DMS 273 (cell line): Measurements from ENCODE around the gene DOK7.

Experiments
- DNase-seq: peaks from one replicate; lab custom pipeline; 2025; ENCODE audit not compliant: unreplicated experiment; lab: John Stamatoyannopoulos, UW

Gene DOK7

GRCh38 chr4:3473996-3474765, 11.1 kb downstream of the DOK7 start:
- no peak for DNase-seq

DNA sequence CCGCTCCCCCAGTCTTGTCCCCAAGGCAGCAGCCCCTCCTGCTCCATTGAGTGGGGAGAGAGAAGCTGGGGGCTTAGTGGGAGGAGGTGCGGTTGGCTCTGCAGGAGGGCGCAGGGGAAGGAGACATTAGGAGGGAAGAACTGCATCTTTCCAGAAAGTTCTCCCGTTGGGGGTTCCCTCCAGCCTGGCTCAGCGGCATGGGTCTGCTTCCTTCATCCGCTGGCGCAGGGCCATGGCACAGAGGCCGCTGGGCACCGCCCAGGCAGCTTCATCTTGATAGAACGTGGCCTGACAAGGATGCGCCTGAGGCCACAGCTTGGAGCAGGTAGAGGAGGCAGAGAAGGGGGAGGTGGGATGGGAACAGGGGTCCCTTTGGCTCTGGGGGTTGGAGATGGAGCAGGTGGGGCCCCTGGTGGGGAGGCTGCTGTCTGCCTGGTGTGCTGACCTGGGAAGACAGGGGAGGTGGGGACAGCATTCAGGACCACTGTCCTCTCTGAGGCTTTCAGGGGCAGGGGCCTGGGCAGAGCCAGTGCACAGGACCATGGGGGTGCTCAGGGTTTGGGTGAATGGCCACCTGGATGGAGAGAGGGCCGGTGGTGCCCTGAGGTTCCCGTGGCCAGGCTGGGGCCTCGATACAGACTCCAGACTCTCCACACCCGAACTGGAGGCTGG, 12.1 kb downstream of the DOK7 start:
- DNase-seq = no peak

DNA sequence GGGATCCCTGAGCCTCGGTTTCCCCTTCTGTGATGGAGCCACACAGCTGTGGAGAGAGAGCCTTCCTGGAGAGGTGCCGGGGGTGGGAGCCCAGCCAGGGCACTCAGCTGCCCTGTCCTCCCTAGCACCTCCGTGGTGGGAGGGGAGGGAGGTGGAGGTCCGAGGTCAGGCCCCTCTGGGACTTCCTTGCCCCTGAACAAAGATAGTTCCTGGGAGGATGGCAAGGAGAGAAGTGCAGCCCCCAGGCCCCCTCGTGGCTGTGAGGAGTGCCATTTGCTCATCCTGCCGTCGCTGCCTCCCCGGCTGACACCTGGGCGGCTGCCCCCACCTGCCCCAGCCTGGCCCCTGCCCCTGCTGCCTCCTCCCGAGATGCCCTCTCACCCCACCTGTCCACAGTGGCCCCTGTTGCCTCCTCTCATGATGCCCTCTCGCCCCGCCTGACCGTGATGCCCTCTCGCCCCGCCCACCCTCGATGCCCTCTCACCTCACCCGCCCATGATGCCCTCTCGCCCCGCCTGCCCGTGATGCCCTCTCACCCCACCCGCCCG, 12.7 kb downstream of the DOK7 start:
- DNase-seq = no peak

DNA sequence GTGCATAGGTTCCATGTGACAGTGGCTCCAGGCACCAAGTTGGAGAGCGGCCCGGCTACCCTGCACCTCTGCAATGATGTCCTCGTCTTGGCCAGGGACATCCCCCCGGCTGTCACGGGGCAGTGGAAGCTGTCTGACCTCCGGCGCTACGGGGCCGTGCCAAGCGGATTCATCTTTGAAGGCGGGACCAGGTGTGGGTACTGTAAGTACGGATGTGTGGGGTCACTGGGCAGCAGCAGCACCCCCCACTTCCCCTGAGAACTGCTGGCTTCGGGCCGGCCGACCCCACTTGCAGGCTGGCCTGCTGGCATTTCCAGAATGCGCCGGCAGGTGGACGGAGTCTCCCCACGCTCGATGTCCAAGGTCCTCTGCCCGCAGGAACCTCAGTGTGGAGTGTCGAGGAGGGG, 13.2 kb downstream of the DOK7 start:
- no peak for DNase-seq

DNA sequence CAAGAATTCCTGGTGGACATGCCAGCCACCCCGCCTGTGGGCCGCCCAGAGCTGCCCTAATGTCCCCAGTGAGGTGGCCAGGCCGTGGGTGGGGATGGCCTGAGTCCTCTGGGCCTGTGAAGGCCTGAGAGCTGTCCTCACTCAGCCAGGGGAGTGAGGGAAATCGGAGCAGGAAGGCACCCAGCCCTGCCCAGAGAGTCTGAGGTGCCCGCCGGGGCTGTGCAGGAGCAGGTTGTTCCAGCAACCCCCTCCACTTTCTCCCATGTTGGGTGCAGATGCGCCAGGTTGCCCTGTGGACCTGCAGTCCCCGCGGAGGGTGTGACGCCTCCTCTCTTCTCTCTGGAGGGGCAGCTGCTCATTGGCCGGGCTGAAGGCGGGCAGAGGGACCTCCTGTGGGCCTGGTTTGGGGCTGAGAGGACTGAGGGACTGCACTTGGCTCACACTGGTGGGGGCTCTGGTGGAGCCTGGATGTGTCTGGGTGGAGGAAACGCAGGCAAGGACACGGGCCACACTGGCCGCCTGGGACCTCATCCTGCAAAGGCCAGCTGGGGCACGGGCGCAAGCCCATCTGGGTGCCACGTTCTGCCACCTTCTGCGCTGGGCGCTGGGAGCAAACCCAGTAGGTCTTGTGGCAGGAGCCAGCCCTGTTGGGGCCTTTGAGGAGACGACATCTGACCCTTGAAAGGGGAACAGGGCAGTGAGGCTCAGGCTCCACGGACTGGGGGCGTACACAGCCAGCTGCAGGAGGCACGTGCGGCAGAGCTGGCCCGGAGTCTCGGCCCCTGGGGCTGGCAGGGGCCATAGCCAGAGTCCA, 14.0 kb downstream of the DOK7 start:
- no peak for DNase-seq

GRCh38 chr4:3477750-3478430, 14.8 kb downstream of the DOK7 start:
- DNase-seq = peak; percentile 43

DNA sequence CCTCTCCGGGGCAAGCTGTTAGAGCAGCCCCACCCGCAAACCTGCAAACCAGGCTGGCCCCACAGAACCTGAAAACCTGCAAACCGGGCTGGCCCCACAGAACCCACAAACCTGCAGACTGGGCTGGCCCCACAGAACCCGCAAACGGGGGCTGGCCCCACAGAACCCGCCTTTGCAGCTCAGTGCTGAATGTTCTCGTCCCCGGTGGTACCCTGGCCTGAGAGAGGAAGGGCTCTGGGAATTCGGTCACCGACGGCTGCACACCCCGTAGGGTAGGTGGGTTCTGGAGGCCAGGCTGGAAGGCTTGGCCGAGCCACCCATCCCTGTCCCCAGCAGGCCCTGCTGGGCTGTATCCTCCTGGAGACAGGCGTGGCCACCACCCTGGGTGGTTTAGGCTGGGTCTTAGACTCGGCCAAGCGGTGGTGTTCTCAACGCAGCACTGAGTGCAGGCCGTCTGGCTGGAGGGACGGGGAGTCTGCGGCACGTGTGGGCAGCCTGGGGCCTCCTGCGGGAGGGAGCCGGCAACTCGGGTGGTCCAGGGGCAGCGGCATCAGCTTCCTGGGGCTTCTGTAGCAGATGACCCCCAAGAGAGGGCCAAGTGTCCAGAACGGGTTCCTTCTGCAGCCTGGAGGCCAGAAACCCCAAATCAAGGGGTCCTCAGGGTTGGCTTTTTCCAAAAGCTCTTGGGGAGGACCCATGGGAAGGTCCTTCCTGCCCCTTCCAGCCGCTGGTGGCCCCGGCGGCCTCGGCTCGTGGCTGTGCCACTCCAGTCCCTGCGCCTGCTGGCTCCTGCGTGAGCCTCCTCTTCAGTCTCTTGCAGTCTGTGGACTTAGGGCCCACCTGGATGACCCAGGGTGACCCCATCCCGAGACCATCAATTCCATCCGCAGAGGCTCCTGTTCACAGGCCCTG, 15.6 kb downstream of the DOK7 start:
- DNase-seq = no peak

DNA sequence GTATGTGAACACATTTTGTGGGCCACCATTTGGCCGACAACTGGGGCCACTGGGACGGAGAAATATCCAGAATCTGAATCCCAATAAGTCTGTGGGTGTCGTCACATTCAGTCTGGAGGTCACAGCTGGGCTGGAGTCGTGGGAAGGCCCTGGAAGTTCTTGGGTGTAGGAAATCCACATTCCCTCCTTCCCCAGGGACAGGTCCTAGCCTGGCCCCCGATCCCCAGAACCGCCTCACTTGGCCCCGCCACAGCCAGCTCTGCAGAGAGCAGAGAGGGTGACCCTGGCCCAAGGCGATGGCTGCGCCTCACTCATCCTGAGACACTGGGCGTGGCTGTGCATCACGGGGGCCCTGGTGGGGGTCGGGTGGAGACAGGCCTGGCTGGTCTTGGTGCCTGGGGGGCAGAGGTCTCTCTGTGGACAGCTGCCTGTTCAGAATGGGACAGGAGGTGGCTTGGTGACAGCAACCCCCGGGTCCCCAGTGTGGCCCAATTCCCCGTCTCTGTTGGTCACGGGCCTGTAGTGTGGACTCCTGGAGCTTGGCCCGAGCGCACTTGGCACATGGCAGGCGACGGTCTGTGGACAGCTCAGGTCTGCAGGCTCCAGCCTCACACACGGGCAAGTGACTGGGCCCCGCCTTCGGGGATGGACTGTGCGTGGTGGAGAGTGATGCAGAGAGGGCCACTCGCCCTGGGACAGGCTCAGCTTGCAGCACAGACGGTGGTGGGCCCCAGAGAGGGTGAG, 16.4 kb downstream of the DOK7 start:
- DNase-seq = no peak

DNA sequence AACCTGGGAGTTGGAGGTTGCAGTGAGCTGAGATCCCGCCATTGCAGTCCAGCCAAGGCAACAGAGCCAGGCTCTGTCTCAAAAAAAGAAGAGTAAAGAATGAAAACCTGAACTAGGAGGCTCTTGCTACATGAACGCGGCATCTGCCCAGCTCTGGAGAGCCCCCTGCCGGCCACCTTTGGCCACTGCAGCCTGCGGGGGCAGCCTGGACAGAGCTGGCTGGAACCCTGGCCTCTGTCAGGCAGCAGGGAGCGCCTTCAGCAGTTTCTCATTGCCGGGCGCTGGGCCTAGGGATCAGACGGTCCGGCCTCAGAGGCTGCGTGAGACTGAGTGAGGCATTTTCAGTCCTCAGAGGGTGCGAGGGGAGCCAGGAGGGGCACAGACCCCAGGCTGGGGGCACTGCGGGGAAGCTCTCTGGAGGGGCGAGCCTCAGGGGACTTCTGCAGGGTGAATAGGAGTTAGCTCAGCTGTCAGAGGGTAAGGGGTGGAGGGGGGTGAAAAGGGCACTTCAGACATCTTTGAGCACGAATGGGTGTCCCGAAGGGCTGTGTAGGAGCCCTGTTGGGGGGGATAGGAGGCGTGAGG, 17.5 kb downstream of the DOK7 start:
- peak; percentile 80 for DNase-seq

GRCh38 chr4:3481113-3481531, 18.0 kb downstream of the DOK7 start:
- no peak for DNase-seq

GRCh38 chr4:3481783-3482393, 18.8 kb downstream of the DOK7 start:
- no peak for DNase-seq

GRCh38 chr4:3482707-3483106, 19.6 kb downstream of the DOK7 start:
- no peak for DNase-seq

DNA sequence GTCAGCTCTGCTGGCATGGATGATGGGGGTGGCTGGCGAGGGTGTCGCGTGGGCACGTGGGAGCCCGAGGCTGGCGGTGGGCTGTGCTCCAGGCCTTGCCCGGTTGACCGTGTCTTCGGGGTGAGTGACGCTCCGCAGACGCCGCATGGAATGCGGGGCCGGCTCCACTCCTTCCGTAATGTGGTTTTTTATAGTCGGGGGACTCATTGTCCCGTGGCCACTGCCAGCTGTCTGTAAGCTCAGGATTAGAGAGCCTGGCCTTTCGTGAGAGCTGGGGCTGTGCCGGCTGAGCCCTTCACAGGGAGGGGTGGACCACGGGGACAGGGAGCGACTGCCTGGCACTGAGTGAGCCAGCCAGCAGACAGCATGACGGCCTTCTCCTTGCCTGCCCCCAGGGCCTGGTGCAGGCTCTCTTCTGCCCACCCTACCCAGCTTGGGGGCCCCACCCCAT, 20.4 kb downstream of the DOK7 start:
- DNase-seq = peak; percentile 33

DNA sequence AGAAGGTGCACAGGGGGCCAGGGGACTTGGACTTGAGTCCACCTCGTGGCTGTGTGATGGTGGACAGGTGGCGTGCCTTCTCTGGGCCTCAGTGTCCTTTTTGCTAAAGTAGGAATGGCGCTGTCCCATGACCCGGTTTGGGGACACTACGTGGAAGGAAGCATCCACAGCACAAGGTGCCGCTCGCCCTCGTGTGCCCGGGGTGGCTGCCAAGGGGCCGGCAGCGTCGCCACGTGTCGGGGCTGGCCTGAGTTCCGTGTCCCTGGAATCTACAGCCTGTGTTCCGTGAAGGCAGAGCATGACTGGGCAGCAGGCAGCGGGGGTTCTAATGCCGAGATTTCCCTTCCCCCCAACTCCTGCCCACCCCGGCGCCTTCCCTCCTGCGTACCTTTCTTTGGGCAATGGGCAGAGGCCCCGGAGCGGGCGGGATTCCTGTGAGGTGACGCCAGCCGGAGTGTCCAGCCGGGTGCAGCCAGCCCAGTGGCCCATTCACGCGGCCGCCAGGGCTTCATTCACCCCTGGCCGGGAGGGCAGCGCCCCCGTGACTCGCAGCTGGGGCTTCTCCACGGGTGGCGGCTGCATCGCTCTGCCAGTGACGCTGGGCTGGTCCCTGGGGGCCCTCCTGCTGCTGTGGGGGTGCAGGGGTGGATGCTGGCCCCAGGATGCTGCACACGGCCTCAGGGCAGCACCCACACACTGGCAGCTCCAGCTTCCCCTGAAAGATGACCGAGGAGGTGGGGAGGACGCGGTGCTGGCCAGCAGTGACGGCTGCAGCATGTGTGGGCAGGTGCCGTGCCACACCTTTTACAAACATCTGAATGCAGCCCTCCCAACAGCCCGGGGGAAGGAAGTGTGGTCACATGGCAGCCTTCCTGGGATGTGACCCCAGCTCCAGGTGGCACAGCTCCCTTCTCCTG, 21.2 kb downstream of the DOK7 start:
- no peak for DNase-seq

GRCh38 chr4:3485011-3485791, 22.1 kb downstream of the DOK7 start:
- DNase-seq = no peak

DNA sequence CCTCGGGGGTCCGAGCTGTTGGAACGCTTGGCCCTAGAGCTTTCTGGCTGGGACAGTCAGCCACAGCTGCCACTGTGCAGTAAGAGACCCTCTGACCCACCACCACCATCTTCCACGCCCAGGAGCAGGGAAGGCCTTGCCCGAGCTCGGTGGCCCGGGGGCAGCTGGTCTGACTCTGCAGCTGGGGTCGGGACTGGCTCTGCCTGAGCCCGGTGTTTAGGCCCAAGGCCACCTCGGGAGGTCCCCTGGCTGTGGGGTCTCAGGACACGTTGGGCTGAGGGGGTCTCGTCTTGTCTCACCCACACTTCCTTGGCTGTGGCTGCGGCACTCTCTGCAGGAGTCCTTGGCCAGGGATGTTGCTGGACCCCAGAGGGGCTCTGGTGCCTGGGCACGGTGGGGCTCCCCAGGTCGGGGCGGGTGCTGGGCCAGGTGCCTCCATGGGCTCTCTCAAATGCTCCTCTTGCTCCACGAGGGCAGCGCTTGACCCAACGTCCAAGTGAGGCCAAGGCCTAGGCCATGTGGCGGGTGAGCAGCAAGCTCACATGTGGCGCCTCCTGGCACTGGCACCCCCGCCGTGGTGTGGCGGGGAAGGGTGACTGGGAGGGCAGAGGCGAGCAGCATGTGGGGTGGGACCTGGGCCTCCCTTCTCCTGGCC, 22.9 kb downstream of the DOK7 start:
- no peak for DNase-seq
